Measurements from ENCODE around the gene TPBGL. TPM values are rescaled to one million over a fixed set of nuclear protein-coding genes. Genes with fewer than 3 reads are reported as not detected.

Gene TPBGL
- total and polyA plus RNA-seq, 5 experiments from 2014 or later = 0.09 to 0.24 (median 0.16) TPM

DNA sequence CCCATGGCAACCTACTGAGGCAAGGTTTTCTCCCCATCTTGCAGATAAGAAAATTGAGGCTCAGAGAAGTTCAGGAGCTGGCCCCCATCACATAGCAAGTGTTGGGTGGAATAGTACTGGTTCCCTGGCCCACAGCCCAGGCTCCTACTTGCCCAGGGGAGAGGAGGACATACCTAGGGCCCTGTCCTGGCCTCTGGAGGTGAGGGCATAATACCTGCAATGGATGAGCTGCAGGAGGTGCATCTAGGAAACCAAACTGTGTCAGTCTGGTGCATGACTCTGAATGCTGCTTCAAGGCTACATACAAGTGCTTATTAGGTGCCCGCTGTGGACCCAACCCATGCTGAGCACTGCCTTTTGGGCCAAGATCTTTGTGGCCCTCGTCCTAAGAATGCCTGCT is 40.0 kb upstream of the TPBGL start:
- Mint-ChIP-seq H3K4me1 (peaks cover 0 to 2% (median 0%) of the 10 kb centered on the region in 4 donors), H3K27me3 (peaks cover 0 to 9% (median 0%) of the 10 kb centered on the region in 5 donors), H3K36me3 (no peaks in the 10 kb centered on the region), H3K9me3 (no peaks in the 10 kb centered on the region), H3K4me3 (no peak overlapping the region), H3K27ac (no peak overlapping the region)
- POLR2A ChIA-PET = interaction anchor here (0.5 kb wide), 1 partner anchor 563 kb away, joined by 5 read pairs; no protein-coding TSS in a partner anchor
- DNase-seq (no peak), ATAC-seq (no peak)

DNA sequence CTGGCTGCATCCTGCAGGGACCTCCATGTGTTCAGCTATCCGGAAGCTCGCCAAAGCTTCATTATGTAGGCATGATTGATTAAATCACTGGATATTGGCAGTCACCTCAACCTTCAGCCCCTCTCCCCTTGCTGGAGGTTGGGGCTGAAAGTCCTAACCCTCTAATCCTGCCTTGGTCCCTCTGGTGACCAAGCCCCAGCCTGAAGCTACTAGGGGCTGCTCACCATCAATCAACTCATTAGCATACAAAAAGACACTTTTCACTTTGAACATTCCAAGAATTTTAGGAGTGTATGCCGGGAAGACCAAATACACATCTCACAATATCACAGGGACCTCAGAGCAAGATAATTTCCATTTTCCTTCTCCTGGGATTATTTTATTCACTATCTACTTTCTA is 38.8 kb upstream of the TPBGL start:
- no peaks in the 10 kb centered on the region for H3K9me3 Mint-ChIP-seq
- no peak overlapping the region for H3K4me3 Mint-ChIP-seq
- POLR2A ChIA-PET = no interaction called here
- DNase-seq = no peak
- H3K27ac Mint-ChIP-seq = no peak overlapping the region
- ATAC-seq = no peak
- H3K36me3 Mint-ChIP-seq = no peaks in the 10 kb centered on the region
- peaks cover 0 to 2% (median 0%) of the 10 kb centered on the region in 4 donors for H3K4me1 Mint-ChIP-seq
- H3K27me3 Mint-ChIP-seq = peaks cover 0 to 15% (median 2%) of the 10 kb centered on the region in 5 donors

DNA sequence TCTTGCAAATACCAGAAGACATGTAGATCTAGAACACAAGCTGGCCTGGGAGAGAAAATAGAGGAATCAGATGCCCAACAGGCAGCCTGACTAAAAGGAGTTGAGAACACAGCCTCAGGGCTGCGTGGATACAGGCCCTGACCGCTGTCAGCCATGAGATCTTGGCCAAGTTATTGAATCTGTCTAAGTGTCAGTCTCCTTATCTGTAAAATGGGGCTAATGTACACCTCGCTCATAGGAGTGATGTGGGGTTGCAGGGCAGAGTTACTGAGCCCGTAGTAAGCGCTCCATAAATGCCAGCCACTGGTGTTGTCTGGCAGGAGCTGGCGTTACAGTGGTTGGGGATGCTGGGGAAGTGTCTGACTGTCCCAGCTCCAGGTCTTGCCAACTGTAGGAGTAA is 38.4 kb upstream of the TPBGL start:
- POLR2A ChIA-PET = no interaction called here
- Mint-ChIP-seq H3K36me3 (no peaks in the 10 kb centered on the region), H3K9me3 (no peaks in the 10 kb centered on the region), H3K27ac (no peak overlapping the region), H3K4me1 (peaks cover 0 to 2% (median 0%) of the 10 kb centered on the region in 4 donors), H3K4me3 (no peak overlapping the region), H3K27me3 (peaks cover 0 to 19% (median 4%) of the 10 kb centered on the region in 5 donors)
- no peak for DNase-seq
- no peak for ATAC-seq

DNA sequence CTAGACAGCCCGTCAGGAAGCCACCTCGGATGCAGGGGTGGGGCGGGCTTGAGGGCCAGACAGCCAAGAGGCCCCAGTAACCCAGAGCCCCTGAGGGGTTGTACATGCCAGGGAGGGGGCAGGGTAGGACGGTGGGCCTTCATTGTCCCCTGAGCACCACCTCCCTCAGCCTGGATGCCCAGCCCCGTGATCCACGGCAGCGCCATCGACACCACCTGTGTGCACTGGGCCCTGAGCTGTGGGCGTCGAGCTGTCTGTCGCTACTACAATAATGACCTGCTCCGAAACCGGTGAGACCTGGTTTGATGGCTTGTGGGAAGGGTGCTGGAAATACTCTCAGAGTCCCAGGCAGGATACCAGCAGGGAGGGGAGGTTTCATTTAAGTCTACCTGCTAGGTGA is 37.4 kb upstream of the TPBGL start:
- peaks cover 0 to 20% (median 4%) of the 10 kb centered on the region in 5 donors for H3K27me3 Mint-ChIP-seq
- DNase-seq = no peak
- H3K27ac Mint-ChIP-seq = no peak overlapping the region
- POLR2A ChIA-PET = interaction anchor here (0.5 kb wide), 1 partner anchor 63 kb away, joined by 3 read pairs; no protein-coding TSS in a partner anchor
- H3K4me1 Mint-ChIP-seq = peaks cover 0 to 2% (median 0%) of the 10 kb centered on the region in 4 donors
- H3K4me3 Mint-ChIP-seq = no peak overlapping the region
- H3K36me3 Mint-ChIP-seq = no peaks in the 10 kb centered on the region
- no peaks in the 10 kb centered on the region for H3K9me3 Mint-ChIP-seq
- no peak for ATAC-seq

DNA sequence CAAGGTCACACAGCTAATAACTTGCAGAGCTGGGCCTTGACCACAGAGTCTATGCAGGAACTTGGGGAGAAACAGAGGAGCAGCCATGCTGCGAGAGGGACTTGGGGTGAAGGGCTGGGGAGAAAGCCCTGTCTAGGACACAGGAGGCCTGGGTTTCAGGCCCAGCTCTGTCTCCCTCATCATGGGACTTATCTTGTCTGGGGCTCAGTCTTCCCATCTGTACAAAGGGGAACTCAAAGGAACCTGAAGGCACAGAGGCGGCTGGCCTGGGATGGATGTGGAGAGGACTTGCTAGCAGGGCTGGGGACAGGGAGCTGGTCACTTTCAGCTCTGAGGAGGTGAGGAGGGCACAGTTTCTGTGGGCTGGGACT is 36.9 kb upstream of the TPBGL start:
- POLR2A ChIA-PET = interaction anchor here (2.1 kb wide), 1 partner anchor 61 kb away, joined by 9 read pairs; no protein-coding TSS in a partner anchor
- peaks cover 0 to 2% (median 0%) of the 10 kb centered on the region in 4 donors for H3K4me1 Mint-ChIP-seq
- no peak for DNase-seq
- no peak for ATAC-seq
- H3K27ac Mint-ChIP-seq = no peak overlapping the region
- no peaks in the 10 kb centered on the region for H3K9me3 Mint-ChIP-seq
- H3K4me3 Mint-ChIP-seq = no peak overlapping the region
- no peaks in the 10 kb centered on the region for H3K36me3 Mint-ChIP-seq
- H3K27me3 Mint-ChIP-seq = peaks cover 0 to 20% (median 4%) of the 10 kb centered on the region in 5 donors

DNA sequence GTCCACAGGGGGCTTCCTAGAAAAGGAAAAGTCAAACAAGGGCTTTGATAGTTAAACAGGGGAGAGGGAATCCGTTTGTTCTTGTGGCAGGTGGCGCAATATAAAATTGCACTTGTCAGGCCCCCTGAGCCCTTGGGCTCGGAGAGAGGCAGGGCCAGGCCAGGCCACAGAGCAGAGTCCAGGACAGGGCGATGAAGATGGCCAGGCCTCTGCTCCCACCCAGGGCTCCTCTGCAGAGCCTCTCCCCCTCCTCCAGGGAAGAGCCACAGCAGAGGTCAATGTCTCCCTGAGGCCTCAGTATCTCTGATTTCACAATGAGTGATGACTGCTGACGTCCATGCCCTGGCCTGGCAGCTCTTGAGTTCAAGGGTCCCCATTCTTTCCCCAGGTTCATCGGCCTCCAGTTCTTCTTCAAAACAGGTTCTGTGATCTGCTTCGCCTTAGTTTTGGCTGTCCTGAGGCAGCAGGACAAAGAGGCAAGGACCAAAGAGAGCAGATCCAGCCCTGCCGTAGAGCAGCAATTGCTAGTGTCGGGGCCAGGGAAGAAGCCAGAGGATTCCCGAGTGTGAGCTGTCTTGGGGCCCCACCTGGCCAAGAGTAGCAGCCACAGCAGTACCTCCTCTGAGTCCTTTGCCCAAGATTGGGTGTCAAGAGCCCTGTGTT is 36.4 kb upstream of the TPBGL start:
- no peaks in the 10 kb centered on the region for H3K4me1 Mint-ChIP-seq
- H3K27me3 Mint-ChIP-seq = peaks cover 0 to 20% (median 4%) of the 10 kb centered on the region in 5 donors
- H3K9me3 Mint-ChIP-seq = no peaks in the 10 kb centered on the region
- ATAC-seq (no peak), DNase-seq (no peak)
- POLR2A ChIA-PET = interaction anchor here (0.5 to 2.1 kb wide), 3 partner anchors 62 to 67 kb away, joined by 3 to 9 read pairs (median 4); no protein-coding TSS in a partner anchor
- no peaks in the 10 kb centered on the region for H3K36me3 Mint-ChIP-seq
- no peak overlapping the region for H3K27ac Mint-ChIP-seq
- H3K4me3 Mint-ChIP-seq = no peak overlapping the region

DNA sequence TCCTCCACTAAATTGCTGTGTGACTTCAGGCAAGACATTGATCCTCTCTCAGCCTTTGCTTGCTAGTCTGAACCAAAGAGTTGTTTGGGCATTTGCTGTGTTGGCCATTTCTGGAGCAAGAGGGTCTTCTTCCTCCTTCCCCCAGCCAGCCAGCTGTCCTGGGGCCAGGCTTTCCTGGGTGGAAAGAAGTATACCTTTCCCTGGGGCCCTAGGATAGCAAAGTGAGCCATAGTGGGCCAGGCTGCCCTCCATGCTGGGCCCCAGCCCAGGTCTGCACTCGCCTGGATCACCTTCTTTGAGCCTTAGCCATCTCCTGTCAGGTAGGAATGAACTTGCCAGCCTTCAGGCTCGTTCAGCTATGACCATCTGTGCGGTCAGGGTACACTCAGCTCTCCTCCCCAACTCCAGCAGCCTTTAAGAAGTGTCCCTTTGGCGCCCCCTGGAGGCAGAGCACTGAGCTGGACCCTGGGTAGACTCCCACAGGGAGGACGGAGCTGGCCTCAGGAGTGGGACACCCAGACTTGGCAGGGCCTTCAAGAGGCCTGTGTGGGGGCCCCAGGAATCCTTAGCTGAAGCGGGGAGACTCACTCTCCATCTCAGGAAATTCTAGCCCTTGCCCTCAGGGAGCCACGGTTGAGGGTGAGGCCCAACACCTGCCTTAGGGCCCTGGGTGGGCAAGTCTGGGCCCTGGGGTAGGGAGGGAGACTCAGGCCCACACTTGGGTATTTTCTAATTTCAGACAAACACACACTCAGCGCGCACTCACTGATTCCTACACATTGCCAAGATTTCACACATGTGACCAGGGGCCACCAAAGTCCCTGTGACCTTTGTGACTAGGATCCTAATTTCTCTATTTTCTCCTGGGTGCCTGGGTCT is 35.6 kb upstream of the TPBGL start:
- Mint-ChIP-seq H3K4me1 (no peaks in the 10 kb centered on the region), H3K9me3 (no peaks in the 10 kb centered on the region), H3K27ac (no peak overlapping the region), H3K4me3 (no peak overlapping the region), H3K36me3 (no peaks in the 10 kb centered on the region), H3K27me3 (peaks cover 0 to 20% (median 4%) of the 10 kb centered on the region in 5 donors)
- ATAC-seq (peak; percentile 72 to 87), DNase-seq (peak; percentile 46 to 86 (median 68))
- POLR2A ChIA-PET = interaction anchor here (0.5 to 2.1 kb wide), 3 partner anchors 63 to 68 kb away, joined by 3 to 9 read pairs (median 4); no protein-coding TSS in a partner anchor

- Mint-ChIP-seq H3K4me1 (no peaks in the 10 kb centered on the region), H3K9me3 (no peaks in the 10 kb centered on the region), H3K36me3 (no peaks in the 10 kb centered on the region), H3K27ac (no peak overlapping the region), H3K4me3 (no peak overlapping the region), H3K27me3 (peaks cover 0 to 21% (median 4%) of the 10 kb centered on the region in 5 donors)
- POLR2A ChIA-PET = interaction anchor here (0.9 to 2.1 kb wide), 2 partner anchors 63 to 65 kb away, joined by 4 to 9 read pairs; no protein-coding TSS in a partner anchor
- ATAC-seq = no peak
- no peak for DNase-seq
Measured at GRCh38 chr11:75205564-75206020, 35.0 kb upstream of the TPBGL start.

DNA sequence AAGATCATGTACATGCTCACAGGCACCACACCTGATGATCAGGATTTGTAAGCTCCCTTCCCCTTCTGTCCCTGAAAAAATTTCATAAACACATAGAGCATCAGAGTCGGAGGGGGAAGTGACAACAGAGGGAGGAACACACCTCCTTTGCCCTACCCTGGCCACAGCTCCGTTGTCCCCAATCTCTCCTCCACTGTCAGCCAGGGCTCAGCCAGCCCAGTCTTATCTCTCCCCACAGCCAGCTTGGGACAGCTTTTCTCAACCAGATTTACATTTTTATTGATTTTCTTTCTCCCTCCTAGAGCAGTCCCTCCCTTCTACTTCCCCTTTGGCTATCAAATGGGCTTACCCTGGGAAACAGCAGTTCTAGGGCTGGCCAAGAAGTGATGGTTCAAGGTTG is 32.1 kb upstream of the TPBGL start:
- Mint-ChIP-seq H3K9me3 (no peaks in the 10 kb centered on the region), H3K36me3 (no peaks in the 10 kb centered on the region), H3K4me3 (no peak overlapping the region), H3K27me3 (peaks cover 9 to 28% (median 9%) of the 10 kb centered on the region in 5 donors), H3K4me1 (no peaks in the 10 kb centered on the region), H3K27ac (no peak overlapping the region)
- ATAC-seq = no peak
- no peak for DNase-seq
- POLR2A ChIA-PET = no interaction called here

DNA sequence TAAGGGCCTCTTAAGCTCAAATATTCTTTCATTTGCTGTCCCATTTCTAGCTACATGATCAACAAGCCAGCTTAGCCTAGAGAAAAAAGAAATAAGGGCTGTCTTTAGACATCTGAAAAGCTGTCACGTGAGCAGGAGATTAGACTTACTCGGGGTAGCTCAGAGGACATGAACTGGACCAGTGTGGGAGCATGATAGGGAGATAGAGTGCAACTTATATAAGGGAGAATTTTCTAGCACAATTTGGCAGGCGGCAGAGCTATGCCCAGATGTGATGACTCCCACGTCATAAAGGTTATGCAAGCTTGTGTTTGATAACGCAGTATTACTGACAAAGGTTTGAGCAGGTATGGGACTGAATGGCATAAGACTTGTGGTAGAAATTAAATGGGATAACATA is 28.2 kb upstream of the TPBGL start:
- H3K27ac Mint-ChIP-seq = no peak overlapping the region
- H3K4me3 Mint-ChIP-seq = no peak overlapping the region
- peaks cover 0 to 7% (median 0%) of the 10 kb centered on the region in 9 donors for H3K9me3 Mint-ChIP-seq
- ATAC-seq (no peak), DNase-seq (no peak)
- H3K27me3 Mint-ChIP-seq = peaks cover 11 to 32% (median 29%) of the 10 kb centered on the region in 5 donors
- H3K36me3 Mint-ChIP-seq = no peaks in the 10 kb centered on the region
- POLR2A ChIA-PET = no interaction called here
- H3K4me1 Mint-ChIP-seq = peaks cover 0 to 1% (median 0%) of the 10 kb centered on the region in 4 donors

DNA sequence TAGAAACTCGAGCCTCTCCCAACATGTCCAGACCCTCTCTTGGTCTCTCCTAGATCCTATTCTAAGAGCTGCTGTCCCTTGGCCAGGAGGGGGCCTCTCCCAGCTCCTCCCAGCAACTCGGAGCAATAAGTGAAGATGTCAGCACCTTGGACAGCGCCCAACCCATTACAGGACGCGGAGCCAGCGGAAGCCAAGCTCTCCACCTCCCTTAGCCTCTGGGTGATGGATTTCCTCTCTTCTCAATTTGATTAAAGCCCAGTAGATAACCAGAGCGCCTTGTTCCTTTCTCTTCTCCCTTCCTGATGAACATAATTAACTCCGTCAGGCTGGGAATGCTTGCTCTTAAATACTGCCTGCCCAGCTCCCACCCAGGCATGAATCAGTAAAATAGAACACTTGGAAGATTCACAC is 26.2 kb upstream of the TPBGL start:
- H3K27me3 Mint-ChIP-seq = peaks cover 11 to 52% (median 37%) of the 10 kb centered on the region in 5 donors
- peaks cover 0 to 1% (median 0%) of the 10 kb centered on the region in 4 donors for H3K4me1 Mint-ChIP-seq
- no peaks in the 10 kb centered on the region for H3K36me3 Mint-ChIP-seq
- POLR2A ChIA-PET = interaction anchor here (0.5 to 1.1 kb wide), 2 partner anchors 13 to 140 kb away, joined by 3 to 4 read pairs; no protein-coding TSS in a partner anchor
- ATAC-seq = peak; percentile 61 to 78
- peak overlapping the region in 1 of 10 donors; percentile 9 for H3K27ac Mint-ChIP-seq
- H3K9me3 Mint-ChIP-seq = peaks cover 0 to 7% (median 0%) of the 10 kb centered on the region in 9 donors
- peak; percentile 55 to 88 (median 70) for DNase-seq
- H3K4me3 Mint-ChIP-seq = no peak overlapping the region

DNA sequence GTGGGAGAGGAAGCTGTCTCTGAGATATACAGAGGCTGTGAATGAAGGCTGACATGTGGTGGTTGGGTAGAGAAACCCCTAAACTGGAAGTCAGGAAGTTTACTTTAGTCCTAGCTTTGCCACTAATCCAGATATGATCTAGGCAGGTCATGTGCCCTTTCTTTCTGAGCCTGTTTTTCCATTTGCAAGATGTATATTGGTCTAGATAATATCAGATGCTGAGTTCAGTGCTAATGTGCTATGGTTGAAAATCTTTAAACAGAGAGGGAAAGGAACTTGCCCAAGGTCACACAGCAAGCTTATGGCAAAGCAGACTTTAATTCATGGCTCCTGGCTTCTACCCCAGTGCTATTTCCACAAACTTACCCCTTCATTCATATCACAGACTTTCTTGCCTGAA is 25.7 kb upstream of the TPBGL start:
- DNase-seq (no peak), ATAC-seq (no peak)
- Mint-ChIP-seq H3K4me1 (peaks cover 0 to 1% (median 0%) of the 10 kb centered on the region in 4 donors), H3K9me3 (peaks cover 0 to 7% (median 0%) of the 10 kb centered on the region in 9 donors), H3K4me3 (no peak overlapping the region), H3K27ac (peak overlapping the region in 1 of 10 donors; percentile 9), H3K27me3 (peaks cover 11 to 55% (median 41%) of the 10 kb centered on the region in 5 donors), H3K36me3 (no peaks in the 10 kb centered on the region)
- POLR2A ChIA-PET = interaction anchor here (0.7 to 1.1 kb wide), 2 partner anchors 13 to 1864 kb away, joined by 3 to 4 read pairs; no protein-coding TSS in a partner anchor
